ENCODE measurements around the gene RHEB.

RHEB gene

GRCh38 chr7:151503902-151504714 is 15.6 kb downstream of the RHEB start:
- DNase-seq = no peak

- no peak for DNase-seq
Observed at GRCh38 chr7:151501676-151502075, 18.0 kb downstream of the RHEB start.

- no peak for DNase-seq
Observed at GRCh38 chr7:151498495-151498894, 21.2 kb downstream of the RHEB start.

DNA sequence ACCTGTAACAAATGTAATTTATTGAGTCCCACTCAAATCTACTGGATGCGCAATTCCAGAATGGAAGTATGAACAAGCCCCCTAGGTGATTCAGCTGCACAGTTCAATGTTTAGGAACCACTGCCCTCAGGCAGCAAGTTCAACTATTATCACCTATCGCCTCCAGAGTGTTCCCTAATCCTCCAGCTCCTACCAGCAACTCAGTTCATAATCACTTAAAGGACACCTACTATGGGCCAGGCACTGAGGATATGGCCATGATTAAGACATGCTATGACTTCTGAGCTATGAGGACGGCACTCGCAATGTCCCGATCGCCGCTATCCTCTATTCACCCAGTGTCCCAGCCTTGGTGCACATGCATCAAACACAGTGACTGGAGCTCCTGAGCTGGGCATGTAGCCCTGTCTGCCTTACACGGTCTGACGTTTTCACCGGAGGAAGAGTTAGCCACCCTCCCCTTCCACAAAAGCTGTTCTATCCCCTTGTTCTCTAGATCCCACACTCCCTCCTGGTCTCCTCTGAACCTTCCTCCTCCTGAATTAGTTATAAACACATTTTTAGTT is 22.3 kb downstream of the RHEB start:
- no peak for DNase-seq

DNA sequence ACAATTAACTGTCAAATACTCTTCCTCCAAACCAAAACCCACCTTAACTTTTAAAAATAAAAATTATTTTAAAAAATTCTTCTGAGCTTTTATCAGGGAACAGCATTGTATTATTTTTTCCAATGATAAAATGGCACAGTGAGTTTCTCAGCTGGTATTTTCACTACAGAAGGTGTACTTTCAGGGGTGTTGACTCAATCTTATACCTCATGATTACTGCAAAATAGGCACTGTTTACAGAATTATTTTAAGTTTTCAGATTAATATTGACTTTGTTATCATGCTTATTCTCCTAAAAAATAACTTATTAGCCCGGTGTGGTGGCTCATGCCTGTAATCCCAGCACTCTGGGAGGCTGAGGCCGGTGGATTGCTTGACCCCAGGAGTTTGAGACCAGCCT is 24.3 kb downstream of the RHEB start:
- no peak for DNase-seq

DNA sequence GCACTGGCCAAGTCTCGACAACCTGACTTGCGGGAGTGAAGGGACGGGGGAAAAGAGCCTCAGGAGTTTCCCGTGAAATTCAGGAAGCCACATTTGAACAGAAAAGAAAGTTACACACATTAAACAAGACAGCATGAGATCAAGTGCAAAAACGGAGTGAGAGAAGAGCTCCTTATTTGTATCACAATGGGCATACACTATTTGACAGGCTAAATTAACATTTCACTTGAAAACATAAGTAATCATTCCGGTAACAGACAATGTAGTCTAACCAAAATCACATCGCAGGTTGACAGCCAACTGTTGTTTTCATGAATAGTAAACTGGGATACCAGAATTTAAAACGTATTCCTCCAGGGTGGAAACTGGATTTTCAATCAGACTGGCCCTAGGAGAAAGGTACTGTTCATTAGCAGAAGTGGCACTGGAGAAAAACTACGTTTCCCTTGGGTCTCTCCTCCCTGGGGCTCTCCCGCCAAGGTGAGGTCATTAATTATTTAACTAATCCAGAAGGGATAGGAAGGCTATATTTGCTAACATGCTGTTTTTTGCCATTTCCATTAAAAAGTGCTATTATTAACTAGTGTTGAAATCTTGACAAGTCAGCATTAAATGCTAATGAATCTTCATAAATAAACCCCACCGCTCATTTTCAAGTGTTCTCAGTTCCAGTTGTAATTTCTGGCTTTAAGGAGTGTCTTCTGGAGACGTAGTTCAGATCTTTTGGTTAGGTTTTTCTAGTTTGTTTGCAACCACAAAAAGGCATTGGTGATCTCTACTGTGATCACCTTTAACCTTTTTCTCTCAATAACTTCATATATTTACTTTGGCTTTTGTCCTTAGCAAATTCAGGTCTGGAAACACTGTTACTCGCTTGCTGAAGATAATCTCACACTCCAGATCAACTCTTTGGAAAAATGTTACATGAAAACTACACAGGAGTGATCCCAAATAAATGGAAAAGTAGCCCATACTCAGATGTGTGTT is 25.1 kb downstream of the RHEB start:
- no peak for DNase-seq

DNA sequence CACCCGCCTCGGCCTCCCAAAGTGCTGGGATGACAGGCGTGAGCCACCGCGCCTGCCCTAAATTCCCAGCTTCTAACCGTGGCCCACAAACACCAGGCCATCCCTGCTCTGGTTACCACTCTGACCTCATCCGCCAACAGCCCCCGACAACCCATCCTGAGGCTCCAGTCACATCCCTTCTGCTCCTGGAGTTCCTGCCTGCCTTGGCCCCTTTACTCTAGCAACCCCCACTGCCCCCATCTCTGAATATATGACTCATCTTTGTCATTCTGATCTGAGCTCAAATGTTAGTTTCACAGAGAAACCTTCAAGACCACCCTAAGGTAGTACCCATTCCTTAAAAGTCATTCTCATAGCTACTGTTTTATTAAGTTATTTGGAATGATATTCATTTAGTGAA is 26.6 kb downstream of the RHEB start:
- DNase-seq = no peak

GRCh38 chr7:151491859-151492258 is 27.8 kb downstream of the RHEB start:
- DNase-seq = no peak

- DNase-seq = no peak
Observed at GRCh38 chr7:151490456-151491105, 29.1 kb downstream of the RHEB start.

- DNase-seq = no peak
Observed at GRCh38 chr7:151489498-151489897, 30.2 kb downstream of the RHEB start.

DNA sequence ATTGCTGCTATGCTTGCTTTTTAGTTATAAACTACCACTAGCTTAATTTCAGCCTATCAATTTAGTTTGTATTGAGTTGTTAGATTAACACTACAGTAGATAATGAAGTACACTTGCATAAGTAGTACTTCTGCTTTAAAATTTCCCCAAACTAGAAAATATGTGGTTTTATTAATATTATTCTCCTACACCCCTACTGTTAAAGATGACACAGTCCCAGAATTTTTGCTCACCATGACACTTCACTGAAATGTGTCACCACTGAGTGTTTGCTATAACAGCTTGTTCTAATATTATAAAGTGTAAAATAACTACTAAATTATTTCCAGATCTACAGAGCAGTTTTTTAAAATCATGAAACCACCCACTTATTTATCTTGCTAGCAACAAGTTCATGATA is 31.6 kb downstream of the RHEB start:
- no peak for DNase-seq

DNA sequence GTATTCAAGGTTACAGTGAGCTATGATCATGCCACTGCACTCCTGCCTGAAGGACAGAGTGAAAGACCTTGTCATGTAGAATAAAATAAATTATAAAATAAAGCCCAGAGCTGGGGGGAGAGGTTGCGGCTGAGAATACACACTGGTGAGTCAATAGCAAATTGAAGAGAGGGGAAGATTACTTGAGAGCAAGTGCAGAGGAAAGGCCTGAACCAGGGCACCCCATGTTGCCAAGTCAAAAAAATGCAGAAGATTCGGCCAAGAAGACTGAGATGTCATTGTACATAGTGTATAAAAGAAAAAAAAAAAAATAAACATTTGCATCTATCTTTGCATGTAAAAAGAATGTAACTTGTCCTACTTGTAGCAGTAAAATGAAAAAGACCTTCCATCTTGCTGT is 32.5 kb downstream of the RHEB start:
- DNase-seq = no peak

DNA sequence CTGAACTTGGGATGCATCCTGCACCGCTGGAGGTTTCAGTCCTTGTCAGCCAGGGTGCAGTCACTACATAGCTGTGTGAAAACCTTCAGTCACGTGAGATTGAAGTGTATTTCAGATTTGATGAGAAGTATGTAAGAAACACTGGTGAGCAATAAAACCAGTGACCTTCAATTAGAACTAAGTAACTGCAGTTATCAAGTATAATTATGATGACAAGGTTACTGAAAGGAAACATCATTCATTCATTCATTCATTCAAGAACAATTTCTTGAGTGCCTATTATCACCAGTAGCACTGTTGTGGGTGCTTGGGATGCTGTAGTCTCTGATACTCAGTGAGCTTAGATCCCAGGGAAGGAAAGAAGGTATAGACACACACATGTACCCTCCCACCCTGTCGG is 33.6 kb downstream of the RHEB start:
- no peak for DNase-seq

GRCh38 chr7:151484971-151485707 is 34.6 kb downstream of the RHEB start:
- DNase-seq = peak in 1 of 2 donors; percentile 13

DNA sequence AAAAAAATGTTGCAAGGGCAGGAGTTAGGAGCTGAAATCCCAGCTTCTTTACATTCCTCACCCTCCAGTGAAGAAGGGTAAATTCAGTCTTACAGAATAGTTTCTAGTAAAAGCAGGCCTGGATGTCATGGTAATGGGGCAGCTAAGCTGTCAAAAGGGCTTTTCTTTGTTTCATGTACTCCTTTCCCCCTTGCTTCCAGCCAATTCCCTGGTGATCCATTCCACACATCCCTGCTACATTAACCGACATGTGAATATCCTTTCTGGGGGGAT is 36.0 kb downstream of the RHEB start:
- DNase-seq = no peak

GRCh38 chr7:151482883-151483710 is 36.6 kb downstream of the RHEB start:
- DNase-seq = no peak

GRCh38 chr7:151481650-151482505 is 37.8 kb downstream of the RHEB start:
- DNase-seq = no peak

DNA sequence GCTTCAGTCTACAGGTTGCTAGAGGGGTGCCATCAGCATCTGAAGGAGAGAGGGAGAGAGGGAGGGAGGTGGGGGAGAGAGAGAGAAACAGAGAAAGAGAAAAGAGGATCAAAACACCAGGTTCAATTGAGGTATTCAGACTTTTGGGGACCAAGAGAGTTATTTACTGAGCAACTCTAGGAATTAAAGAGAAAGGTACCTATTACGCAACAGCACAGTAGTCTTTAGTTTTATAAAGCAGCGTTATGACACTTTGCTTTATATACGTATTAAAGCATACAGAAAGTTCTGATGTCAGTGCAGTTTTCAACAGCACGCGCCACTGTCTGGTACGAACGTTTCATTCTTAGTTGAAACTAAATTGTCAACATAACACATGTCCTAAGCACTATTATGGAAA is 41.8 kb downstream of the RHEB start:
- no peak for DNase-seq

DNA sequence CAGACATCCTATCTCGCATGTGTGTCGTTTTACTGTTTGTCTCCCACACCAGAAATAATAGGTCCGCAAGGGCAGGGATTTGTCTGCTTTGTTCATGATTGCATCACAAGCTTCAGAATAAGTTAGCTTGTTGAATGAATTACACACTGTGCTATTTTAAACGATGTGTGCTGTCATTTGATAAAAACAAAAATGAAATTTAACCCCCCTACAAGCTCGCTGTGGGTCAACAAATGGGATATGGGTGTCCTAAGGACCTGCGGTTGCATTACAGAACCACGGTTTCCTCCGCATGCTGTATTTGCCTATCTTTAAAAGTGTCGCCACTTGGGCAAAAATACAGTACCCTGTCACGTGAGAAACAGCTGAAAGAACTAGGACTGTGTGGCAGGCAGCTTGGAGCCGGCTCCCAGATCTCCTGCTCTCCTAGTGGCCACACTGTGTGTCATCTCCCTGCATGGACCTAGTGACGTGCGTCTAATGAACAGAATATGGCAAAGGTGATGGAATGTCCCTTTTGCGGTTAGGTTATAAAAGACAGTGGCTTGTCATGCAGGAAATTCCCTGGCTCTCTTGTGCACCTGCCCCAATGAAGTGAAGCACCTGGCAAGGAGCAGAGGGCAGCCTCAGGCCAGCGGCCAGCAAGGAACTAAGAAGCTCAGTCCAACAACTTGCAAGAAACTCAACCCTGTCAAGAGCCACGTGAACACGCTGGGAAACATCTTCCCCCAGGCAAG is 46.9 kb downstream of the RHEB start:
- DNase-seq = no peak

GRCh38 chr7:151470711-151471110 is 49.0 kb downstream of the RHEB start:
- no peak for DNase-seq

All from CD4-positive, alpha-beta T cell treated with Interleukin-1 beta for 1 hour (primary cell).